GM23338 (cell line): ENCODE data around the gene RNF11.

Experiments
- CREB1 ChIP-seq: fragments of 250-450 bp; sonication (Bioruptor Pico); IDR thresholded peaks from 2 replicates; pipeline ENCODE4 v1.5.0; 2020; ENCODE audit warnings: low read depth, mild to moderate bottlenecking, moderate library complexity
- CTCF ChIP-seq, 2 experiments: fragments of 200-600 bp in 1 of 2; sonication (generic) in 1 of 2; conservative IDR thresholded peaks; 2 replicates each; pipeline versions ENCODE4 v1.5.1 to v1.6.1; 2016 to 2017; ENCODE audit warnings: antibody characterized with exemption in 2 of 2, low read depth in 2 of 2, mild to moderate bottlenecking in 2 of 2, moderate library complexity in 1 of 2
- EZH2 ChIP-seq: fragments of 200-600 bp; sonication (generic); IDR thresholded peaks from one replicate; pipeline ENCODE4 v1.8.0; 2017; ENCODE audit warnings: antibody characterized with exemption, mild to moderate bottlenecking, low read depth; ENCODE audit not compliant: unreplicated experiment
- EZH2phosphoT487 ChIP-seq: fragments of 200-600 bp; sonication (generic); IDR thresholded peaks from one replicate; pipeline ENCODE4 v1.8.1; 2018; ENCODE audit warnings: antibody characterized with exemption; ENCODE audit not compliant: unreplicated experiment
- JUNB ChIP-seq: IDR thresholded peaks from one replicate; pipeline ENCODE4 v1.6.1; 2016; ENCODE audit warnings: antibody characterized with exemption; ENCODE audit not compliant: unreplicated experiment
- POLR2AphosphoS5 ChIP-seq: IDR thresholded peaks from 2 replicates; pipeline ENCODE4 v1.6.1; 2016; ENCODE audit warnings: antibody characterized with exemption, low read depth
- REST ChIP-seq: IDR thresholded peaks from one replicate; pipeline ENCODE4 v1.6.1; 2018; ENCODE audit warnings: antibody characterized with exemption; ENCODE audit not compliant: unreplicated experiment
- ZNF114 ChIP-seq: fragments of 250-450 bp; sonication (Bioruptor Pico); IDR thresholded peaks from 2 replicates; pipeline ENCODE4 v1.5.0; 2020; ENCODE audit warnings: mild to moderate bottlenecking, moderate library complexity
- ZNF331 ChIP-seq: fragments of 250-450 bp; sonication (Bioruptor Pico); IDR thresholded peaks from 2 replicates; pipeline ENCODE4 v1.5.0; 2020; ENCODE audit warnings: low read depth, mild to moderate bottlenecking, moderate library complexity
- ZNF462 ChIP-seq: fragments of 250-450 bp; sonication (Bioruptor Pico); IDR thresholded peaks from 2 replicates; pipeline ENCODE4 v1.5.0; 2020; ENCODE audit warnings: mild to moderate bottlenecking, moderate library complexity

GRCh38 chr1:51255331-51255730 lies 19.3 kb downstream of the RNF11 start:
- no peak for TF ChIP-seq POLR2AphosphoS5
- no peak for TF ChIP-seq JUNB
- TF ChIP-seq CTCF (conservative IDR thresholded peaks at IDR 0.05; ENCODE audit: low read depth in 2 of 2), result no peak
- TF ChIP-seq REST, result no peak
- TF ChIP-seq ZNF462 (CRISPR knock-in tag), result no peak
- no peak for TF ChIP-seq EZH2phosphoT487
- TF ChIP-seq ZNF114 (CRISPR knock-in tag), result no peak
- no peak for TF ChIP-seq EZH2
- no peak for TF ChIP-seq CREB1 (CRISPR knock-in tag)
- TF ChIP-seq ZNF331, result no peak
